GM04504 (cell line): ENCODE measurements around the gene FAM180B.
A peak's percentile ranks its signal among the peaks of the same experiment; 100 is the strongest.
"Not testable (repeated sequence)": the region's sequence is repeated elsewhere in the genome, so short reads cannot be mapped to it uniquely, and the experiment has no call there.

Source experiments
- DNase-seq: peaks from one replicate; pipeline ENCODE4 v3.0.0-alpha.2; 2012; ENCODE audit warnings: low read depth

Gene FAM180B, protein sequence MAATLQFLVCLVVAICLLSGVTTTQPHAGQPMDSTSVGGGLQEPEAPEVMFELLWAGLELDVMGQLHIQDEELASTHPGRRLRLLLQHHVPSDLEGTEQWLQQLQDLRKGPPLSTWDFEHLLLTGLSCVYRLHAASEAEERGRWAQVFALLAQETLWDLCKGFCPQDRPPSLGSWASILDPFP

DNA sequence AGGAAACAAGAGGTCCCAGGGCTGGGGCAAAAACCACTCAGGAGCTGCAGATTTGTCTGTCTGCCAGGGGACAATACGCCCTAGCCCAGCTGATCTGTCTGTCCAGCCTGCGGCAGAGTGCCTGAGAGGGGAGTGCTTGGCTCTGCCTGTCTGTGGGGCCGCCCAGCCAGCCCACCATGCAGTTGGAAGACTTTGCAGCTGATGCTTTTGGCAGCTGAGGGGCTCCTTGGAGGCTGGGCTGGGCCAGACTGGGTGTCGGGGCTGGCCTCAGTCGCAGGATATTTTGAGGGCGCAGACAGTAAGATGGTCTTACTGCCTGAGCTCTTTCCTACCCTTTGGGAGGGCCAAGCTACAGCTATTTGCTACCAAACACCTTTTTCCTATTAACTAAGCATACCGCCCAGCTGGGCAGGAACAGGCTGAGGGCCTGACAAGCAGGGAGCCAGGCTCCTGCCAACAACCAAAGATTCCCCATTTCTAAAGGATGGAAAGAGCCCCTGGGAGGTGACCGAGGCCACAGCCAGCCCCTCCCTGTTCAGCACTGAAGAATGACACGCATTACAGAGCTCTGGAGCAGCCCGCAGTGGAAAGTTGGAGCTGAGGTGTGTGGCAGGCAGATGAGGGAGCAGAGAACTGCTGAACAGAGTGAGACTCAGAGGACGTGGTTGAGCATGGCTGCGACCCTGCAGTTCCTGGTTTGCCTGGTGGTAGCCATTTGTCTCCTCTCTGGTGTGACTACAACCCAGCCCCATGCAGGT lies at the start of gene FAM180B:
FAM180B (plus strand) TSS at position 581 of the 758 bp plus-strand sequence; CDS start at position 672, 91 bp downstream.
- DNase-seq, result no peak

GRCh38 chr11:47536915-47537314 lies 49.6 kb upstream of the FAM180B start:
- no peak for DNase-seq

DNA sequence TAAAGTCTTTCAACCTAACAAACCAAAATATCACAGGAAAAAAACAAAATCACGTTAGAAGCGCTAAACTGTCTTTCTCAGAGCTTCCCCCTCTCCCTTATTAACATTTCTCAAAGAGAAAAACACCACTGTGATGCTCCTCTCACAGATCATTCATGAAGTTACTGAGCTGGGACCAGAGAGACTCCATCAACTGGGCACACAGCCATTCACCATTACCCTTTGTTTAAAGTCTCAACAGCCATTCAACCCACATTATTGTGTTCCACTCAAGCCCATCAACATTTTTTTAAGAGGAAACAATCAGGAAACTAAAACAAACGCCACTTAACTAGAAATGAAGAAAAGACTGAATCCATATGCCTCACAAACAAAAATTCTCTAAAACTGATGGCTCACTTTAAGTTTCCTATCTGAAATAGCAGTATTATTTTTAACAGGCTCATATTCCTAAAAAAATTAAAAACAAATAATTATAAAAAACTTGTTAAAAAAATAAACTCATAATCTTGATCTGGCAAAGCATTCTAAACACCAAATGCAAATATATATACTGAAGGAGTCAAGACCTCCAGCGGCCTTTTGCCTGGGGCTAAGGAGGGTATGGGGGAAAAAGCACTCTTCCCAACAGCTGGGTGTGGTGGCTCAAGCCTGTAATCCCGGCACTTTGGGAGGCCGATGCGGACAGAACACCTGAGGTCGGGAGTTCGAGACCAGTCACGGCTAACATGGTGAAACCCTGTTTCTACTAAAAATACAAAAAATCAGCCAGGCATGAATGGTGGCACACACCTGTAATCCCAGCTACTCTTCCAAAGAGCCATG lies 47.5 kb upstream of the FAM180B start:
- DNase-seq, result no peak

DNA sequence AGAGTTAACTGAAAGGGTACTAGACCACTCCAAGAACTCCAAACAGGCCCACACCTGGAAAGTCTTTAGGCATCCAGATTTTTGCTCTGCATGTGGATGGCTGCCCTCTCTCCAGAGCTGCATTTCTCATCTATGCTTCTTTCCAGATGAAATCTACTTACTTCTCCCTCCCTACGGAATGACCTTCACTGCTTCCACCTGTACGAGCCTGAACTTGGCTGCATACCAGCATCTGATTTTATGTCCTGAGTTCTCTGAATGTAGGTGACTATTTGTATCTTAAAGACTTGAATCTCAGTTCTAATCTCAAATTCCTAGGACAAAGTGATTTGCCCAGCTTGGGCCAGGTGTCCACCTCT lies 46.8 kb upstream of the FAM180B start:
- DNase-seq, result no peak

DNA sequence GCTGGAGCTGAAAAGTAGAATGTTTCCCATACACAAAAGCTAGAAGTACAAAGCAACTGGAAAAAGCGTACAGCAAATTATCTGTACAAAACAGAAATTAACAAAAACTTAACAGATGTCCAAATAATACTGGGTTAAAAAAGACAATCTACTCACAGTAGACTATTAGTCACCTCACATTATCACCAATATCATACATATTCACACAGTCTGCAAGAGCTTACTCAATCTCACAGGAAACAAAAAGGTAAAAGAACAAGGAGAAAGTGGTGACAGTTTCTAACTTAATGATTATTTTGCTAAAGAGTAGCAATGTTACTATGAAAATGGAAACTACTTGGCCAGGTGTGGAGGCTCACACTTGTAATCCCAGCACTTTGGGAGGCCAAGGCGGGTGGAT lies 45.4 kb upstream of the FAM180B start:
- DNase-seq, result no peak

- no peak for DNase-seq
Observed at GRCh38 chr11:47545298-47545697, 41.2 kb upstream of the FAM180B start.

- DNase-seq, result not testable (repeated sequence)
Observed at GRCh38 chr11:47546274-47546673, 40.2 kb upstream of the FAM180B start.

DNA sequence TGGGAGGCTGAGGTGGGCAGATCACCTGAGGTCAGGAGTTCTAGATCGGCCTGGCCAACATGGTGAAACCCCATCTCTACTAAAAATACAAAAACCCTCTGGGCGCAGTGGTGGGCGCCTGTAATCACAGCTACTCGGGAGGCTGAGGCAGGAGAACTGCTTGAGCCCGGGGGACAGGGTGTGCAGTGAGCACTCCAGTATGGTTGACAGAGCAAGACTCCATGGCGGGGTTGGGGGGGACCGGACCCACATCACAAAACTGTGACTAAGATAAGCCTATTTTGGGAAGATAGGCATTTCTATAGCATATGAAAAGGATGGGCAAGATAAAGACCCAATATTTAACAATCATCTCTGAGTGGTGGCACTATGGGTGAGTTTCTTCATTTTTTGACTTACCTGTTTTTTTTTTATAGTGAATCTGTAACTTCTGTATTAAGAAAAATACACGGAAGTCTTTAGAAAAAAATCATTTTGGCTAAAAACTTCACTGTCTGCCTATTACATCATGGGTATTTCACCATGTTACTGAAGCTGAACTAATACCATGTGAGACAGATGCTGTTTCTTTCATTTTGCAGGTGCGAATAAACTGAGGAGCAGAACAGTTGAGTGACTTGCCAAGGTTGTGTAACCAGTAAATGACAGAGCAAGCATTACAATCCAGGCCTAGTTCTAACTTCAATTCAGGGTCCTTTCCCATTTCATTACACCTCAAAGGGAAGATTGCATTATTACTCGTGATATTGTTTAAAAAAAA lies 36.0 kb upstream of the FAM180B start:
- DNase-seq, result no peak

GRCh38 chr11:47551086-47551485 lies 35.4 kb upstream of the FAM180B start:
- DNase-seq, result no peak

- no peak for DNase-seq
Observed at GRCh38 chr11:47552056-47552565, 34.4 kb upstream of the FAM180B start.

DNA sequence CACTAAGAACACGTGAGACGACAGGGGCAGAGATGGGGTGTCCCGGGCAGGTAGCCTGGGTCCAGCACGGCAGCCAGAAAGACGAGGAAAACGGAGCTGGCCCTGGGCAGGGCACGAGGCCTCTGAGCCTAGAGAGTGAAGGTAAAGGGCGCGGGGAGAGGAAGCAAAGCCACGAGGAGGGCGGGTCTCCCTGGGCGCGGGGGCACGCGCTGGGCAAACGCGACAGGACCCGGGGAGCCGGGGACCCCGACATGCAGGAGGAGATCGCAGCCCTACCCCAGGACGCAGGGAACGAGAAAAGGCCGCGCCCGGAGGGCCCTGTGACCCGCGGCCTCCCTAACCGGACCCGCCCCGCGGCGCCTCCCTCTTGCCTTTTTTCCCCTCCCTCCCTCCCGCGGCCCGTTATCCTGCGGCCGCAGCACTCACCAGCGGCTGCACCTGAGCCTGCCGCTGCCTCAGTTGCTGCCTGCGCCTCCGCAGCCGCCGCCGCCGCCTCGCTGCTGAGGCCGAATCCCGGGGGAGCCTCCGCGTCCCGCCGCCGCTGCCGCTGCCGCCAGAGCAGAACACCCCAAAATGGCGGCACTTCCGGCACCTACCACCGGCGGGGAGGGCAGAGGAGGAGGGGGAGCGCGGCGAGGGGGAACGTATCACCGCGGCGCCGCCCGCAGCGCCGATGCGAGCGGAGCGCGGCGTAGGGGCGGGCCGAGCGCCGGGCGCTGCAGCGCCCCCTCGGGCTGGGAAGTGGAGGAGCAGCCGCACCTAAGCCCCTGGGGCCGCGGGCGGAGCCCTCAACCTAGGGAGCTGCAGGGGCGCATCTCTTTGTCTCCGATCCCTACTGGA lies 33.7 kb upstream of the FAM180B start, which contains the start of gene CELF1:
CELF1 (minus strand) TSS at position 567 of the 840 bp plus-strand sequence. CDS start 53,609 bp downstream, outside the sequence.
- peak; percentile 73 for DNase-seq

- no peak for DNase-seq
Observed at GRCh38 chr11:47553406-47553743, 33.1 kb upstream of the FAM180B start.

- not testable (repeated sequence) for DNase-seq
Observed at GRCh38 chr11:47557004-47557403, 29.5 kb upstream of the FAM180B start.

GRCh38 chr11:47558695-47559094 lies 27.8 kb upstream of the FAM180B start:
- no peak for DNase-seq

DNA sequence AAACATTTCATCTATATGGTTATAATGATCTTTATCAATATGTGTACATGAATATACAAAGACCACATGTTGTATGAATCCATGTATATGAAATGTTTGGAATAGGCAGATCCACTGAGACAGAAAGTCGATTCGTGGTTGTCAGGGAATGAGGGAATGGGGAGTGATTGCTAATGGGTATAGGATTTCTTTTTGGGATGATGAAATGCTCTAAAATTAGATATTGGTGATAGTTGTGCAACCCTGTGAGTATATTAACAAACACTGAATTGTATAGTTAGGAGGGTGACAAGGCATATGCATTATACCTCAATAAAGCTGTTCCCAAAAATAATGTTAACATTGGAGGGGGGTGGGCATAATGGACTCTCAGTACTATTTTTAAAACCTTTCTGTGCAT lies 26.1 kb upstream of the FAM180B start:
- no peak for DNase-seq

GRCh38 chr11:47562393-47562792 lies 24.1 kb upstream of the FAM180B start:
- not testable (repeated sequence) for DNase-seq

GRCh38 chr11:47564366-47564765 lies 22.1 kb upstream of the FAM180B start:
- DNase-seq, result not testable (repeated sequence)

- no peak for DNase-seq
Observed at GRCh38 chr11:47564933-47565339, 21.5 kb upstream of the FAM180B start.

- DNase-seq, result peak; percentile 44
Observed at GRCh38 chr11:47565340-47566148, 20.9 kb upstream of the FAM180B start, which contains the start of gene PTPMT1. PTPMT1 (plus strand) TSS chr11:47565599; CDS start chr11:47565623, 24 bp downstream.

DNA sequence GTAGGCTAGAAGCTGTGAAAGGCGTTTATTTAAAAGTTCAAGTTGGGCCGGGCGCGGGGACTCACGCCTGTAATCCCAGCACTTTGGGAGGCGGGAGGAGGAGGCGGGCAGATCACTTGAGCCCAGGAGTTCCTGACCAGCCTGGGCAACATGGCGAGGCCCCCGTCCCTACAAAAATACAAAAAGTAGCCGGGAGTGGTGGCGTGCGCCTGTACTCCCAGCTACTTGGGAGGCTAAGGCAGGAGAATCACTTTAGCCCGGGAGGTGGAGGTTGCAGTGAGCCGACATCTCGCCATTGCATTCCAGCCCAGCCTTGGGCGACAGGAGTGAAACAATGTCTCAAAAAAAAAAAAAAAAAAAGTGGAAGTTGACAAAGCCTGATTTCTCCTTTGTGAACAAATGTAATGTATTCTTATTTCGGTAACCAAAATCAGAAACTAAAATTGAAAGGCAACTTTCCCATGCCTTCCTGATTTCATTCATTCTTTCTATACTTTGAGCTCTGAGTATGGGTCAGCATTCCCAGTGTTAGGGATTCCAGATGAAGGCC lies 20.3 kb upstream of the FAM180B start:
- no peak for DNase-seq
